ENCODE data around the gene ATG2B. TPM values are rescaled to one million over a fixed set of nuclear protein-coding genes. Genes with fewer than 3 reads are reported as not detected.

The ATG2B gene
- polyA plus RNA-seq, 3 donors = 0.94 to 6.7 (median 1.3) TPM

- WGBS (ENCODE audit: insufficient coverage) = no CpG with 5 or more reads among the region's 4 CpGs
- Histone ChIP-seq H4K20me1 (ENCODE audit: insufficient read depth, low read length) (no peaks in the 10 kb centered on the region), H3K9ac (ENCODE audit: insufficient read depth, low read length, poor library complexity, severe bottlenecking) (no peak overlapping the region), H3K36me3 (replicated peaks in 1 of 2; ENCODE audit: control insufficient read depth in 1 of 2, insufficient read depth in 2 of 2, low read length in 2 of 2) (peaks cover 71 to 88% of the 10 kb centered on the region in 2 donors), H3K4me1 (ENCODE audit: control insufficient read depth in 1 of 2, insufficient read depth in 2 of 2, low read length in 2 of 2) (no peaks in the 10 kb centered on the region), H3K27ac (ENCODE audit: low read depth in 1 of 2, low read length in 2 of 2) (no peak overlapping the region), H3K4me2 (replicated peaks; ENCODE audit: extremely low read depth, low read length, poor library complexity, severe bottlenecking) (no peak overlapping the region), H3K4me3 (replicated peaks in 1 of 3; ENCODE audit: low read depth in 2 of 3, low read length in 3 of 3) (no peak overlapping the region), H2AFZ (ENCODE audit: insufficient read depth, low read depth, low read length, poor library complexity, severe bottlenecking) (no peak overlapping the region), H3K27me3 (ENCODE audit: control insufficient read depth in 2 of 2, insufficient read depth in 2 of 2, low read length in 2 of 2) (no peaks in the 10 kb centered on the region), H3K9me3 (replicated peaks in 1 of 2; ENCODE audit: control insufficient read depth in 1 of 2, insufficient read depth in 1 of 2, low read length in 2 of 2) (no peaks in the 10 kb centered on the region), H3K79me2 (ENCODE audit: insufficient read depth, low read length) (no peaks in the 10 kb centered on the region)
- peaks cover 0 to 2% (median 0%) of the 10 kb centered on the region in 7 donors for H3K9me3 Mint-ChIP-seq
- intact Hi-C loops (cut with micrococcal nuclease) = no loop called here
- H3K36me3 Mint-ChIP-seq = peaks cover 64 to 72% of the 10 kb centered on the region in 2 donors
- no peak overlapping the region for H3K27ac Mint-ChIP-seq
- no peak overlapping the region for H3K4me3 Mint-ChIP-seq
- no peaks in the 10 kb centered on the region for H3K27me3 Mint-ChIP-seq (ENCODE audit: low read depth in 3 of 3)
- DNase-seq = no peak
- H3K4me1 Mint-ChIP-seq = no peaks in the 10 kb centered on the region
- TF ChIP-seq CTCF (IDR thresholded peaks at IDR 0.05) = no peak
These were observed 55.7 kb downstream of the ATG2B start for GRCh38 chr14:96307434-96307833.

DNA sequence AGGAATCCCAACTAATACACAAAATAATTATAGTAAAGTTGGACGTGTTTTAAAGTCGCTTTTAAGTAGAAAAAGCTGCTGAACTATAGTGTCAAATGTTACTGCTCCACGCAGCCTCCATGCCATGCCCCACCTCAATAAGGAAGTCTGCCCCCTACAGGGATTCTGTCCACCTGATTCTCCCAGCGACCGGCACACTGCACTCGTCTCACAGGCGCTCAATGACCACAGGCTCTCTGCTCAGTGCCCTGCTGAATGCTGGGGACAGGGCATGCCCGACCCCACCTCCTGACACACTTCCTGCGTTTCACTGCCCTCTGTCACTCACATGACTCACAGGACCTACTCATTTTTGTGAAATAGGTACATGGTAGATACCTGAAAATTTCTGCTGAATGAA lies 58.2 kb downstream of the ATG2B start:
- H3K4me1 Mint-ChIP-seq = no peaks in the 10 kb centered on the region
- no peaks in the 10 kb centered on the region for H4K20me1 ChIP-seq (ENCODE audit: insufficient read depth, low read length)
- no peaks in the 10 kb centered on the region for H3K79me2 ChIP-seq (ENCODE audit: insufficient read depth, low read length)
- H3K4me1 ChIP-seq (ENCODE audit: control insufficient read depth in 1 of 2, insufficient read depth in 2 of 2, low read length in 2 of 2) = no peaks in the 10 kb centered on the region
- H2AFZ ChIP-seq (ENCODE audit: insufficient read depth, low read depth, low read length, poor library complexity, severe bottlenecking) = no peak overlapping the region
- no peak overlapping the region for H3K4me3 ChIP-seq (replicated peaks in 1 of 3; ENCODE audit: low read depth in 2 of 3, low read length in 3 of 3)
- no peak overlapping the region for H3K4me2 ChIP-seq (replicated peaks; ENCODE audit: extremely low read depth, low read length, poor library complexity, severe bottlenecking)
- peaks cover 0 to 2% (median 0%) of the 10 kb centered on the region in 7 donors for H3K9me3 Mint-ChIP-seq
- no peaks in the 10 kb centered on the region for H3K9me3 ChIP-seq (replicated peaks in 1 of 2; ENCODE audit: control insufficient read depth in 1 of 2, insufficient read depth in 1 of 2, low read length in 2 of 2)
- WGBS (ENCODE audit: insufficient coverage) = 87% methylated on average over 5 of the region's 9 CpGs
- no peak overlapping the region for H3K4me3 Mint-ChIP-seq
- DNase-seq = no peak
- peaks cover 64 to 69% of the 10 kb centered on the region in 2 donors for H3K36me3 Mint-ChIP-seq
- no peak for TF ChIP-seq CTCF (IDR thresholded peaks at IDR 0.05)
- intact Hi-C loops (cut with micrococcal nuclease) = no loop called here
- no peaks in the 10 kb centered on the region for H3K27me3 Mint-ChIP-seq (ENCODE audit: low read depth in 3 of 3)
- peaks cover 69 to 93% of the 10 kb centered on the region in 2 donors for H3K36me3 ChIP-seq (replicated peaks in 1 of 2; ENCODE audit: control insufficient read depth in 1 of 2, insufficient read depth in 2 of 2, low read length in 2 of 2)
- H3K27me3 ChIP-seq (ENCODE audit: control insufficient read depth in 2 of 2, insufficient read depth in 2 of 2, low read length in 2 of 2) = no peaks in the 10 kb centered on the region
- no peak overlapping the region for H3K9ac ChIP-seq (ENCODE audit: insufficient read depth, low read length, poor library complexity, severe bottlenecking)
- H3K27ac Mint-ChIP-seq = peak overlapping the region in 2 of 7 donors; percentile 5 to 66
- H3K27ac ChIP-seq (ENCODE audit: low read depth in 1 of 2, low read length in 2 of 2) = no peak overlapping the region
